Superior temporal gyrus (tissue), 1 donor: ENCODE data around the gene RPS24.
A peak's percentile ranks its signal among the peaks of the same experiment; 100 is the strongest.
"Not testable (repeated sequence)": the region's sequence is repeated elsewhere in the genome, so short reads cannot be mapped to it uniquely, and the experiment has no call there.

Experiments used
- DNase-seq: peaks from one replicate; pipeline ENCODE4 v3.0.0-alpha.2; 2016; ENCODE audit errors: extremely low spot score

RPS24 gene

DNA sequence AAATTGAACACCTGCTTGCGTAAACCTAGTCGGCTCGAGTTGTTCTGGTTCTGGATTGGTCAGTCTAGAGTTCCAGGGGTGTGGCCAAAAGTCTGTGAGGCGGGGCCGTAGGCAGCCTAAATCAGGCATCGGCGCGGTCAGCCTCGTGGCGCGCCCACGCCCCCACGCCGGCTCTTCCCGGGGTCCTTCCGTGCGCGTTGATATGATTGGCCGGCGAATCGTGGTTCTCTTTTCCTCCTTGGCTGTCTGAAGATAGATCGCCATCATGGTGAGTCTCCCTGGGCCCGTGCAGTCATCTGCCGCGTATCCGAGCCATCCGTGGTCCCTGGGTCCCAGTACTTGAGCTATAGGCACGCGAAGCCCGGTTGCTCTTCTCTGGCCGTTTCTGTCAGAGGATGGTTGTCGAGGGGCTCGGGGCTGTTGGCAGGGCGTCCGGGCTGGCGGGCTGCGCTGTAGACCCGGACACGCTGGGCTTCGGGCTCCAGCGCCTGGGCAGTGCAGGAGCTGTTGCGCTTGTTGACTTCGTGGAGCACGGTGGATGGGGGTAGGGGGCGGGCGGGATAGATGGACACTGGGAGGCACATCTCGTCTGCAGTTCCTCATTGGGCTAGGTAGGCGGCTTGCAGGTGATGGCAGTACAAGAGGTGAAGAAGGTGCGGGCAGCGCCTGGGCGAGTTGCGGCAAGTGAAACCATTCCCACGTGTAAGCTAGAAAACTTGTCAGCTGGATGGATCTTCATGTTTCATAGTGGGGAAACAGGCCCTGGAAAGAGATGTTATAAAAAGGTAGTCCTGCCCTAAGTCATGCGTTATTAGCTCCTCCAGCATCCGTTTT, at the start of gene RPS24:
TSS of gene RPS24 (plus strand) at position 227 of the 834 bp plus-strand sequence. CDS start at position 266, 39 bp downstream.
- DNase-seq: peak; percentile 97

DNA sequence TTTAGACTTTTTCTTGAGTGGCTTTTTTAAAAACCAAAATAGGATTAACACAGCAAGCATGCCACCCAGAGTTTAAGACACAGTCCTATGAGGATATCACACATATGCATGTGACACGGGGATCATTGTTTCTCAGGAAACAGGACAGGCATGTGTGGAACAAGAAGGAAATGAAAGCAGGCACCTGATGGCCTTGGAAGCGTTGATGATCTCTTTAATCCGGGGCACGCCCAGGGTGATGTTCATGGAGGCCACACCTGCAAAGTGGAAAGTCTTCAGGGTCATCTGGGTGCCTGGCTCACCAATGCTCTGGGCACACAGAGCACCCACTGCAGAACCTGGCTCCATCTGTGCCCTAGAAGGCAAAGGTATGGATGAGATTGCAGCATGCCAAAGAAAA, 48.7 kb upstream of the RPS24 start:
- DNase-seq: no peak

- no peak for DNase-seq
These were observed 45.9 kb upstream of the RPS24 start for GRCh38 chr10:77987671-77988255.

DNA sequence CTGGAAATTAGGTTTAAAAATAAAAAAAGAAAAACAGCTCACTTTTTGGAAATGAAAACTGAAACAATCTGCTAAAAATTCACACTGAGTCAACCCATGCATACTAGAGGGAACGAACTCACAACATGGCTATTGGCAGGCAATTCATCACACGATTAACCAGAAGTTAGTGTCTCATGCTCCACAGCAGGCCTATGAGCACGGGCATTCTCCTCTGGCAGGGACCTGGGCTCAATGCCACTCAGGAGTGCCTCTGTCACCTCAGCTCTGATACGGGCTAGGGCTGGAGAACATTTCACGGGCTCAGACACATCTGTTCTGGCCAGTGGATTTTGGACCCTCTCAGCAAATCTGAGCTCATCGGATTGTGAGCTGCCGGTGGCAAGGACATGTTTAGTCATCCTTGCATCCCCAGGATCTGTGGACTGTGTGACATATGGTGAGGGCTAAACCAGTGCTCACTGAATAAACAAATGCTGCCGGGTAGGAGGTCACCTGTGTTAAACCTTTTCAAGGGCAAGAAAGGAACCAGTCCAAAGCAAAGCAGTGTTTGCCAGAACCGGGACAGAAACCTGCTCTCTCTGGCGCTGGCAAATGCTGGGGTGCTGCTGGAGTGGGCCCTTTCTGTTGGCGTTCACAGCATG, 44.5 kb upstream of the RPS24 start:
- DNase-seq: peak; percentile 53

DNA sequence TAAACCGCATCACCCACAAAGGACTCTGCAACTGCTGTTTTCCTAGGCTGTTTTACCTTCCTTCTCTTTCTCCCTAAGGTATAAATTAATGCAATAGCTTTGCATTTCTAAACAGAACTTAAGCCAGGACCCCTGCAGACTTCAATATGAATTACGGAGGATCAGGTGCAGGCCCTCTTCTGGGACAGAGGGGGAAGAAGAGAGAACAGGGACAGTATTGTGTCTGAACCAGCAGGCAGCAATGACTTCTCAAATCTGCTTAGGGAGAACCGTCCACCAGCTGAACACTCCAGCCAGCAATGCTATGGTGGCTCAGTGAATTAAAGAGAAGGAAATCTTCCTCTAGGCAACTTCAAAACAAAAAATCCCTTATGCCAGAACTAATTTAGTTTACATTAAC, 40.0 kb upstream of the RPS24 start:
- no peak for DNase-seq

- not testable (repeated sequence) for DNase-seq
These were observed 34.9 kb upstream of the RPS24 start for GRCh38 chr10:77998780-77999179.

- DNase-seq: no peak
These were observed 33.5 kb upstream of the RPS24 start for GRCh38 chr10:78000206-78000605.

DNA sequence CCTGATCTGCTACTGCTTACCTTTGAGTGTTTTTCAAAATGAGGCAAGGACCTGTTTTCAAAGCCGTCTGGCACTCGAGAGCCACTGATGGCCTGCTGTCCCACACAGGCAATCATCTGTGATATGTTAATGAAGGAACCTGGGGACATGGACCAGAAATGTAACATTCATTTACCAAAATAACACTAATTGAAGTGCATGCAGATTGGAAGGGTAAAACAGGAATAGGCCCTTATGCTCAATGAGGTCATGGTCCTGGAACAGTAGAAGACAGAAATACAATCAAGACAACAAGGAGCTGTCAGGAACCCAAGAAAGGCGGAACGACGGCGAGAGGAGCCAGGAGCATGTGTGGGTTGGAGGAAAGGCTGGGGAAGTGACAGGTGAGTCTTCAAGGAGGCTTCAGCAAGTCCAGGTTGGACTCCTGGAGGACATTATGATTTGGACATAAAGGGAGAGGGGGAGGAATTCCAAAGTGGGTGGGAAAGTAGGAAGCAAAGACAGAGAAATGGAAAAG, 32.6 kb upstream of the RPS24 start:
- no peak for DNase-seq

- peak; percentile 53 for DNase-seq
These were observed 30.9 kb upstream of the RPS24 start for GRCh38 chr10:78002541-78003288.

- no peak for DNase-seq
These were observed 29.2 kb upstream of the RPS24 start for GRCh38 chr10:78004215-78005026.

- no peak for DNase-seq
These were observed 26.5 kb upstream of the RPS24 start for GRCh38 chr10:78007172-78007571.

- DNase-seq: no peak
These were observed 24.0 kb upstream of the RPS24 start for GRCh38 chr10:78009662-78010061.

- no peak for DNase-seq
These were observed 23.4 kb upstream of the RPS24 start for GRCh38 chr10:78010278-78010677.

DNA sequence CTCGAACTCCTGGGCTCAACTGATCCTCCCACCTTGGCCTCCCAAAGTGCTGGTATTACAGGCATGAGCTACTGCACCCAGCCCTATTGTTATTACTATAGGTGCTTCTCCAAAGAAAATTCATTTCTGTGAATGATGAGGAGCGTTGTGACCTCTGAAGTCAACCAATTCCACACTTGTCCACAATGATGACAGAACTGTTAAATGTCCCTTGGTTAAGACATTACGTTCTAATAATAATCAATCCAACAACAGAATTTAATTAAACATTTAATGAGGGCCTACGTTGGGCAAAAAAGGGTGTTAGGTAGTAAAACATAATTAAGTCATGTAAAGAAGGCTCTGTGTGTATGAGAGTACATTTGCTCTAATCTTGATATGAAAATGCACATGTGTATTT, 22.6 kb upstream of the RPS24 start:
- no peak for DNase-seq

DNA sequence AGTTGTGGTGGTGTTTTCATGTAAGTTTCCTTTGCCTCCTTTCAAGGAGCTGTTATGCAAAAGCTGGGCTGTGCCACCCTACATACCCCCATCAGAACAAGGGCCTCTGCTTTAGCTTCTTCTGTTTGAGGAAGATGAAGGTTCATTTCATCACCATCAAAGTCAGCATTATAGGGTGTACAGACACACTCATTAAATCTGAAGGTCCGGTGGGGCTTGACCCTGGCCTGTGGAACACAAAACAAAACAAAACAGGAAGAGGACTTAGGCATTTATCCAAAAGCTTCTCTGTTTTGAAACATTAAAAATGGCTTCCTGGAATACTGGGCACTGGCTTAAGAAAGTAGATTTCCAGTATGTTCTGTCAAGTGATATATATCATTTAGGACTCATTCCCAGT, 20.1 kb upstream of the RPS24 start:
- DNase-seq: no peak

DNA sequence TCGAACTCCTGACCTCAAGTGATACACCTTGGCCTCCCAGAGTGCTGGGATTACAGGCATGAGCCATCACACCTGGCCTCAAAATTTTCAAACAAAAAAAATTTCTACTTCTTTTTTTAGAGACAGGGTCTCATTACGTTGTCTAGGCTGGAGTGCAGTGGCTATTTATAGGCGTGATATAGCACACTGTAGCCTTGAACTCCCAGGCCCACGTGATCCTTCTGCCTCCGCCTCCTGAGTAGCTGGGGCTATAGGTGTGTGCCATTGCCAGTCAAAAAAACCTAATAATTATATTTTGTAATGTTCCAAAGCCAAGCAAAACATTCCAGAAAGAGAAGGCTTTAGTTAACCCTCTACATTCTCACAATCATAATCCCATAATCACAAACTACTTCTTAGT, 18.1 kb upstream of the RPS24 start:
- no peak for DNase-seq

DNA sequence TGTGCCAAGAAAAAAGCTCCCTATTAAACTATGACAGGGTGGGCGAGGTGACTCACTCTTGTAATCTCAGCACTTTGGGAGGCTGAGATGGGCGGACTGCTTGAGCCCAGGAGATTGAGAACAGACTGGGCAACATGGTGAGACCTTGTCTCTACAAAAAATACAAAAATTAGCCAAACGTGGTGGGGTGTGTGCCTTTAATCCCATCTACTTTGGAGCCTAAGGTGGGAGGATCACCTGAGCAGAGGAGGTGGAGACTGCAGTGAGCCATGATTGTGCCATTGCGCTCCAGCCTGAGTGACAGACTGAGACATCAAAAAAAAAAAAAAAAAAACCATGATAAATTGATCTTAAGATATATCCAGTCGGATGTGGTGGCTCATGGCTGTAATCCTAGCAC, 15.8 kb upstream of the RPS24 start:
- no peak for DNase-seq

DNA sequence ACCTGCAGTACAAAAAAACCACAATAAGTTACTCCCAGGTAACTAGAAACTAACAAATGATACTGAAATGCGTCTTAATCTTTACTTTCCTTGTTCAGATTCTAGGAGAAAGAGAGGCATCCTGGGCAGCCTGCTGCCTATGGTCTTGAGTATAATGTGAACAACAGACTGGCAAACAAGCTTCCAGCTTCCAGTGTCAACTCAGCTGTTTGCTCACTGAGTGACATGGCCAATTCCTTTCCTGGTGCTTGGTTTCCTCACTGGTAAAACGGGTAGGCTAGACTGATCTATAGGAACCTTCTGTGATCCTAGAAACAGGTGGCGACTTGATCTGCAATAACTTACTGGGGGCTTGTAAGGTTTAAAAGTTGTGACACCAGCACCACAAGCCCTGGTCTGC, 14.4 kb upstream of the RPS24 start:
- DNase-seq: no peak

DNA sequence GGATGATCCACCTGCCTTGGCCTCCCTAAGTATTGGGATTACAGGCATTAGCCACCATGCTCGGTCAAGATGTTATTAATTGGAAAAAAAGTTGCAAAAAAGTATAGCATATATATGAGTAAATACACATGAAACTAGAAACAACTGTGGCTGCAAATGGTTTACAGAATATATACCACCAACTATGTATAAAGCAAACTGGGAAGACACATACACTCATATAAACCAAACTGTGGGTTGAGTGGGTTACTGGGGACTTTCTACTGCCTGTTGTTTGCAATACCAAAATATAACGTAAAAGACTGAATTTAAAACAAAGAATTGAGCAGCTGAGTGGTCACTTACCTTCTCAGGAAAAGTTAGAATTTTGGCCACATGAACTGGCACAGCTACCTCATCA, 12.5 kb upstream of the RPS24 start:
- DNase-seq: no peak

DNA sequence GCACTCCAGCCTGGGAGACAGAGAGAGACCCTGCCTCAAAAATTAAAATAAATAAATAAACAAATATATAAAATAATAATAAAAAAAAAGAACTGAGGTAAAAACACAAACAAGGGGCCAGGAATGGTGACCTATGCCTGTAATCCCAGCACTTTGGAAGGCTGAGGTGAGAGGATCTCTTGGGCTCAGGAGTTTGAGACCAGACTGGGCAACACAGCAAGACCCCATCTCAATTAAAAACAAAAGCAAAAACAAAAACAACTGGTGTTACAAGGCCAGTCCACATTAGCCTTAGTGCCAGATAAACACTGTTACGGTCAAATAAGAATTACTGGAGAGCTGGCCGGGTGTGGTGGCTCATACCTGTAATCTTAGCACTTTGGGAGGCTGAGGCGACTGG, 9.9 kb upstream of the RPS24 start:
- DNase-seq: no peak

- no peak for DNase-seq
These were observed 7.8 kb upstream of the RPS24 start for GRCh38 chr10:78025685-78026364.
